ENCODE measurements around the gene ZBTB34.

ZBTB34 gene

GRCh38 chr9:126827227-126827626 is 33.2 kb upstream of the ZBTB34 start:
- H3K27ac ChIP-seq (ENCODE audit: low read length) = no peak overlapping the region
- H3K36me3 ChIP-seq (replicated peaks; ENCODE audit: low read depth, low read length) = peaks cover 3% of the 10 kb centered on the region
- H3K9ac ChIP-seq (ENCODE audit: low read length) = no peak overlapping the region
- H3K9me3 ChIP-seq (ENCODE audit: insufficient read depth, low read length) = no peaks in the 10 kb centered on the region
- peaks cover 7% of the 10 kb centered on the region; the same call in 1 of the 2 replicates for H3K79me2 ChIP-seq (ENCODE audit: low read length)
- no peak for TF ChIP-seq CTCF (IDR thresholded peaks at IDR 0.05; ENCODE audit: low read depth, low read length)
- no peak for TF ChIP-seq EZH2phosphoT487 (IDR thresholded peaks at IDR 0.05; ENCODE audit: low read depth)
- H4K20me1 ChIP-seq (ENCODE audit: insufficient read depth, low read length) = no peaks in the 10 kb centered on the region
- H3K4me2 ChIP-seq (ENCODE audit: low read length) = no peak overlapping the region
- no peak overlapping the region for H3K4me3 ChIP-seq (ENCODE audit: low read length)
- H2AFZ ChIP-seq (ENCODE audit: low read depth, low read length) = no peak overlapping the region
- H3K4me1 ChIP-seq (ENCODE audit: low read length) = no peaks in the 10 kb centered on the region
- H3K27me3 ChIP-seq (ENCODE audit: low read depth, low read length) = no peaks in the 10 kb centered on the region

GRCh38 chr9:126829035-126829434 is 31.4 kb upstream of the ZBTB34 start:
- Histone ChIP-seq H3K36me3 (replicated peaks; ENCODE audit: low read depth, low read length) (peaks cover 20% of the 10 kb centered on the region), H3K4me1 (ENCODE audit: low read length) (no peaks in the 10 kb centered on the region), H3K27me3 (ENCODE audit: low read depth, low read length) (no peaks in the 10 kb centered on the region), H3K9ac (ENCODE audit: low read length) (no peak overlapping the region), H4K20me1 (ENCODE audit: insufficient read depth, low read length) (no peaks in the 10 kb centered on the region), H3K9me3 (ENCODE audit: insufficient read depth, low read length) (no peaks in the 10 kb centered on the region), H3K27ac (ENCODE audit: low read length) (no peak overlapping the region), H3K4me2 (ENCODE audit: low read length) (no peak overlapping the region), H3K4me3 (ENCODE audit: low read length) (no peak overlapping the region), H3K79me2 (ENCODE audit: low read length) (peaks cover 7% of the 10 kb centered on the region; the same call in 1 of the 2 replicates), H2AFZ (ENCODE audit: low read depth, low read length) (no peak overlapping the region)
- TF ChIP-seq EZH2phosphoT487 (IDR thresholded peaks at IDR 0.05; ENCODE audit: low read depth) = no peak

- TF ChIP-seq EZH2phosphoT487 (IDR thresholded peaks at IDR 0.05; ENCODE audit: low read depth) (no peak), CTCF (IDR thresholded peaks at IDR 0.05; ENCODE audit: low read depth, low read length) (no peak)
- peaks cover 2% of the 10 kb centered on the region for H3K4me1 ChIP-seq (ENCODE audit: low read length)
- H3K27me3 ChIP-seq (ENCODE audit: low read depth, low read length) = no peaks in the 10 kb centered on the region
- H3K9ac ChIP-seq (ENCODE audit: low read length) = no peak overlapping the region
- peaks cover 22% of the 10 kb centered on the region for H3K36me3 ChIP-seq (replicated peaks; ENCODE audit: low read depth, low read length)
- no peaks in the 10 kb centered on the region for H3K9me3 ChIP-seq (ENCODE audit: insufficient read depth, low read length)
- H3K27ac ChIP-seq (ENCODE audit: low read length) = no peak overlapping the region
- no peak overlapping the region for H2AFZ ChIP-seq (ENCODE audit: low read depth, low read length)
- no peak overlapping the region for H3K4me2 ChIP-seq (ENCODE audit: low read length)
- no peak overlapping the region for H3K4me3 ChIP-seq (ENCODE audit: low read length)
- no peaks in the 10 kb centered on the region for H4K20me1 ChIP-seq (ENCODE audit: insufficient read depth, low read length)
- peaks cover 7% of the 10 kb centered on the region; the same call in 1 of the 2 replicates for H3K79me2 ChIP-seq (ENCODE audit: low read length)
Observed at GRCh38 chr9:126830827-126831226, 29.6 kb upstream of the ZBTB34 start.

GRCh38 chr9:126832440-126832839 is 28.0 kb upstream of the ZBTB34 start:
- Histone ChIP-seq H2AFZ (ENCODE audit: low read depth, low read length) (no peak overlapping the region), H3K9ac (ENCODE audit: low read length) (no peak overlapping the region), H3K79me2 (ENCODE audit: low read length) (peaks cover 3% of the 10 kb centered on the region; the same call in 1 of the 2 replicates), H3K9me3 (ENCODE audit: insufficient read depth, low read length) (no peaks in the 10 kb centered on the region), H3K4me1 (ENCODE audit: low read length) (peaks cover 10% of the 10 kb centered on the region), H3K4me3 (ENCODE audit: low read length) (no peak overlapping the region), H3K36me3 (replicated peaks; ENCODE audit: low read depth, low read length) (peaks cover 26% of the 10 kb centered on the region), H4K20me1 (ENCODE audit: insufficient read depth, low read length) (no peaks in the 10 kb centered on the region), H3K27me3 (ENCODE audit: low read depth, low read length) (no peaks in the 10 kb centered on the region), H3K4me2 (ENCODE audit: low read length) (no peak overlapping the region), H3K27ac (ENCODE audit: low read length) (no peak overlapping the region)
- no peak for TF ChIP-seq EZH2phosphoT487 (IDR thresholded peaks at IDR 0.05; ENCODE audit: low read depth)
- no peak for TF ChIP-seq CTCF (IDR thresholded peaks at IDR 0.05; ENCODE audit: low read depth, low read length)

Measured in OCI-LY3 (cell line).